Smooth muscle cell (in vitro differentiated cells): ENCODE measurements around the gene IL1R1. TPM values are rescaled to one million over a fixed set of nuclear protein-coding genes. Genes with fewer than 3 reads are reported as not detected.

Experiments
- DNase-seq: peaks from one replicate; lab custom pipeline; 2025; ENCODE audit not compliant: unreplicated experiment; lab: John Stamatoyannopoulos, UW
- H2AFZ ChIP-seq: fragments of 200-600 bp; sonication (generic); 2 replicates; pipeline ENCODE4 v1.6.0; 2016; ENCODE audit warnings: antibody characterized with exemption, low read depth, mild to moderate bottlenecking
- H3F3A ChIP-seq: fragments of 200-600 bp; sonication (generic); 2 replicates; pipeline ENCODE4 v1.6.0; 2017; ENCODE audit warnings: antibody characterized with exemption, low read depth
- H3K27ac ChIP-seq: fragments of 200-600 bp; sonication (generic); 2 replicates; pipeline ENCODE4 v1.5.1; 2016; ENCODE audit warnings: low read depth, mild to moderate bottlenecking
- H3K27me3 ChIP-seq: fragments of 200-600 bp; sonication (generic); 2 replicates; pipeline ENCODE4 v1.6.1; 2016; ENCODE audit warnings: low read depth, mild to moderate bottlenecking
- H3K36me3 ChIP-seq: fragments of 200-600 bp; sonication (generic); 2 replicates; pipeline ENCODE4 v1.5.1; 2016; ENCODE audit warnings: low read depth
- H3K4me1 ChIP-seq: fragments of 200-600 bp; sonication (generic); 2 replicates; pipeline ENCODE4 v1.5.1; 2016; ENCODE audit warnings: low read depth
- H3K4me2 ChIP-seq: fragments of 200-600 bp; sonication (generic); 2 replicates; pipeline ENCODE4 v1.6.0; 2016; ENCODE audit warnings: mild to moderate bottlenecking
- H3K4me3 ChIP-seq: fragments of 200-600 bp; sonication (generic); 2 replicates; pipeline ENCODE4 v1.5.1; 2016; ENCODE audit warnings: mild to moderate bottlenecking
- H3K79me2 ChIP-seq: fragments of 200-600 bp; sonication (generic); 2 replicates; pipeline ENCODE4 v1.6.0; 2016; ENCODE audit warnings: low read depth, mild to moderate bottlenecking
- H3K9ac ChIP-seq: fragments of 200-600 bp; sonication (generic); 2 replicates; pipeline ENCODE4 v1.6.0; 2016; ENCODE audit warnings: low read depth
- H3K9me3 ChIP-seq: fragments of 200-600 bp; sonication (generic); replicated peaks from 2 replicates; pipeline ENCODE4 v1.5.1; 2016; ENCODE audit warnings: low read depth
- H4K20me1 ChIP-seq: fragments of 200-600 bp; sonication (generic); 2 replicates; pipeline ENCODE4 v1.6.0; 2016; ENCODE audit warnings: low read depth
- CTCF ChIP-seq: fragments of 200-600 bp; sonication (generic); IDR thresholded peaks from 2 replicates; pipeline ENCODE4 v1.5.1; 2017; ENCODE audit warnings: borderline replicate concordance, mild to moderate bottlenecking, antibody characterized with exemption; ENCODE audit not compliant: insufficient read depth, poor library complexity, severe bottlenecking
- WGBS: methylation state at CpG from one replicate; pipeline ENCODE4 v1.1.7; 2016; ENCODE audit warnings: low lambda C conversion rate; 5-methylcytosine and 5-hydroxymethylcytosine counted together
- polyA plus RNA-seq: library from polyadenylated mRNA; unstranded; fragments of >200 nt; fragmentation: Nextera tagmentation; extraction: Ambion mirVana; gene quantifications from 2 replicates; pipeline ENCODE4 v1.2.1, GENCODE V29; 2016
- total RNA-seq: library from RNA; depleted of rRNA; stranded (reverse); fragments of >200 nt; gene quantifications from 2 replicates; pipeline ENCODE4 v1.2.3, GENCODE V29; 2014

IL1R1 gene
- total and polyA plus RNA-seq, 2 experiments from 2014 or later, result 26.8 to 32.4 TPM

- H3K4me2 ChIP-seq, result no peak overlapping the region
Observed at GRCh38 chr2:102107741-102108070, 34.8 kb upstream of the IL1R1 start.

GRCh38 chr2:102109016-102109415 lies 33.5 kb upstream of the IL1R1 start:
- H3K36me3 ChIP-seq, result no peaks in the 10 kb centered on the region
- H3K4me2 ChIP-seq, result no peak overlapping the region
- no peaks in the 10 kb centered on the region for H3K27me3 ChIP-seq
- no peak for TF ChIP-seq CTCF
- no peaks in the 10 kb centered on the region for H3K9me3 ChIP-seq
- H3K4me1 ChIP-seq, result peaks cover 6% of the 10 kb centered on the region
- no peak overlapping the region for H3K9ac ChIP-seq
- no peaks in the 10 kb centered on the region for H3F3A ChIP-seq
- H3K79me2 ChIP-seq, result peaks cover 4% of the 10 kb centered on the region
- DNase-seq, result no peak
- no peak overlapping the region for H3K27ac ChIP-seq
- H4K20me1 ChIP-seq, result no peaks in the 10 kb centered on the region
- no peak overlapping the region for H2AFZ ChIP-seq
- 90% methylated on average over 5 of the region's 5 CpGs for WGBS
- H3K4me3 ChIP-seq, result no peak overlapping the region

More at GRCh38 chr2:102107741-102108070, 34.8 kb upstream of the IL1R1 start:
- H4K20me1 ChIP-seq, result no peaks in the 10 kb centered on the region
- H3K9me3 ChIP-seq, result no peaks in the 10 kb centered on the region
- H3K27ac ChIP-seq, result peak overlapping the region; percentile 7
- no peak for TF ChIP-seq CTCF
- H2AFZ ChIP-seq, result no peak overlapping the region
- H3F3A ChIP-seq, result no peaks in the 10 kb centered on the region
- no peaks in the 10 kb centered on the region for H3K27me3 ChIP-seq
- no peaks in the 10 kb centered on the region for H3K36me3 ChIP-seq
- no peak overlapping the region for H3K4me3 ChIP-seq
- 44% methylated on average over 3 of the region's 3 CpGs for WGBS
- H3K4me1 ChIP-seq, result no peaks in the 10 kb centered on the region
- DNase-seq, result no peak
- no peak overlapping the region for H3K9ac ChIP-seq
- peaks cover 4% of the 10 kb centered on the region for H3K79me2 ChIP-seq

- H3K9ac ChIP-seq, result no peak overlapping the region
- no peak overlapping the region for H3K27ac ChIP-seq
- H3K4me3 ChIP-seq, result no peak overlapping the region
- H3K9me3 ChIP-seq, result no peaks in the 10 kb centered on the region
- H3K27me3 ChIP-seq, result no peaks in the 10 kb centered on the region
- WGBS, result 76% methylated on average over 5 of the region's 5 CpGs
- H3K4me2 ChIP-seq, result no peak overlapping the region
- H3F3A ChIP-seq, result no peaks in the 10 kb centered on the region
- no peak for TF ChIP-seq CTCF
- no peaks in the 10 kb centered on the region for H4K20me1 ChIP-seq
- peaks cover 4% of the 10 kb centered on the region for H3K79me2 ChIP-seq
- H3K4me1 ChIP-seq, result peaks cover 8% of the 10 kb centered on the region
- no peaks in the 10 kb centered on the region for H3K36me3 ChIP-seq
- H2AFZ ChIP-seq, result no peak overlapping the region
- no peak for DNase-seq
Observed at GRCh38 chr2:102110171-102110570, 32.4 kb upstream of the IL1R1 start.

GRCh38 chr2:102110596-102111334 lies 31.8 kb upstream of the IL1R1 start:
- H4K20me1 ChIP-seq, result no peaks in the 10 kb centered on the region
- no peak overlapping the region for H3K9ac ChIP-seq
- no peak for TF ChIP-seq CTCF
- H3K36me3 ChIP-seq, result no peaks in the 10 kb centered on the region
- peaks cover 1% of the 10 kb centered on the region for H3K79me2 ChIP-seq
- no peaks in the 10 kb centered on the region for H3K9me3 ChIP-seq
- H3K4me2 ChIP-seq, result no peak overlapping the region
- peaks cover 8% of the 10 kb centered on the region for H3K4me1 ChIP-seq
- no peak overlapping the region for H3K27ac ChIP-seq
- no peaks in the 10 kb centered on the region for H3K27me3 ChIP-seq
- no peak overlapping the region for H2AFZ ChIP-seq
- WGBS, result 77% methylated on average over 13 of the region's 13 CpGs
- no peaks in the 10 kb centered on the region for H3F3A ChIP-seq
- DNase-seq, result no peak
- H3K4me3 ChIP-seq, result no peak overlapping the region
